Measurements from ENCODE around the gene WDR45B.

Gene WDR45B

DNA sequence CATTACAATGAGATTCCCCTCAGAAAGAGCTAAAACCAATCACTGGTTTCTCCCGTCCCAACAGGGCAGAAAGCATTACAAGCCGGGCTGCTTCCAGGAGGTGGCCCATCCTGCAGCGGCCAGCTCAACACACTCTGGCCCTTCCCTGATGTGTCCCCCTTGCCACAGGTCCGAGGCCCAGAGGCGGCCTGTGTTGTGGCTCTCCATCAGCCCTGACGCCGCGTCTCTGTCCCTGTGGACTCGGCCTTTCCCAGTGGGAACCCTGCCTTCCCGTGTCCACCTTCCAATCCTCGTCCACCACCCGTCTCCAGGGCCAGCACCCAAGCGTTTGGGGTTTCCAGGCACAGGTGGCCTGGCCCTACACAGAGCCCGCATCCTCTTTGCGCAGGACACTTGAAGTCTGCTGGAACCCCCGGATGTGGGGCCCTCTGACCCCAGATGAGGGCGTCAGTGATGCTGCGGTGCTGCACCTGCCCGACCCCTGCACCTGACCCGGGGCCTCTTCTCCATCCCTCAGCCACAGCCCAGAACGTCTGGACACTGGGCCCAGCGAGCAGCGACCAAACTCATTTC lies 29.2 kb upstream of the WDR45B start:
- no peak for DNase-seq (ENCODE audit: low read depth in 1 of 2, low spot score in 1 of 2)

DNA sequence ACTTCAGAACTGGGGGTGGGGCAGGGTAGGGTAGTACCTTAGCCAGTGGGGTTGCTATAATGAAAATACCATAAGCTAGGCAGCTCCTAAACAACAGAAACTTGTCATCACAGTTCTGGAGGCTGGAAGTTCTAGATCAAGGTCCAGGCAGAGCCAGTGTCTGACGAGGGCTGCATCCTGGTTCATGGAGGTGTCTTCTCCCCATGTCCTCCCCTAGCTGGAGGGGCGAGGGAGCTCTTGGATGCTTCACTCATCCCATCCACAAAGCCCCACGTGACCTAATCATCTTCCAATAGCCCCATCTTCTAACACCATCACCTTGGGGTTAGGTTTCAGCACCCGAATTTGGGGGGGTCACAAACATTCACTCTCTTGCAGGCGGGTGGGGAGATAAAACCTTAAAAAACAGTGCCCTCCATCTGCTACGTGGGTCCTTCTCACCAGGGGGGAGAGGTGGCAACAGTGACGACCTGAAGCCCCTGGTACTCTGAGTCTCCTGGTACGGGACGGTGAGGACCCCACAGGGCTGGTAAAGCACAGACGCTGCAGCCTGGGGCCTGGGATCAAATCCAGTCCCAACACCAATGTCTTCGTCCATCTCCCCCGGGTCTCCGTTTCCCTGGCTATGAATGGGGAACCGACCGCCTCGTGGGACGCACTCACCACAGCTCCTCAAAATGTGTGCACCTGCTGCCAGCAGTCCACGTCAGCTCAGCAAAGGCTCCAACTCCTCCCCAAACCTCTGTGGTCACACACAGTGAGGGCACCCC lies 27.4 kb upstream of the WDR45B start:
- DNase-seq (ENCODE audit: low read depth in 1 of 2, low spot score in 1 of 2), result no peak

GRCh38 chr17:82674656-82675475 lies 26.6 kb upstream of the WDR45B start:
- no peak for DNase-seq (ENCODE audit: low read depth in 1 of 2, low spot score in 1 of 2)

- no peak for DNase-seq (ENCODE audit: low read depth in 1 of 2, low spot score in 1 of 2)
These were observed 22.6 kb upstream of the WDR45B start for GRCh38 chr17:82670661-82671450.

DNA sequence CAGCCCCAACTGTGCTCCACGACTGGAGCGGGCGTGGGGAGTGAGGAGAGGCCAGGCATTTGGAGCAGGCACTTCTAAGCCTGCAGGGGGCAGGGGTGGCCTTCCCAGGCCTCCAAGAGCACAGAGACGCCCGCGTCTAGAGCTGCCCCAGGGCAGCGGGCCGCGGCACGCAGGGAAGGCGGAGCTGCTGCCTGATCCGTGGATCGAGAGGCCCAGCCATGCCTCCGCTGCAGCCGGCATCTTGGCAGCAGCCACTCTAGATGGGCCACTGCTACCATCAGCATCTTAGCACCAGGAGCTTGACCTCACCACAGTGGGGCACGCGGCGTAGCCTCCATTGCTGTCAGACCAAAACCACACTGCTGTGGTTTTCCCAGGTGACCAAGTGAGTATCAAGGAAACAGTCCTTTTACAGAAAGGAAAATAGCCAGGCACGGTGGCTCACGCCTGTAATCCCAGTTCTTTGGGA lies 20.4 kb upstream of the WDR45B start:
- no peak for DNase-seq (ENCODE audit: low read depth in 1 of 2, low spot score in 1 of 2)

- DNase-seq (ENCODE audit: low read depth in 1 of 2, low spot score in 1 of 2), result no peak
These were observed 19.9 kb upstream of the WDR45B start for GRCh38 chr17:82668024-82668630.

DNA sequence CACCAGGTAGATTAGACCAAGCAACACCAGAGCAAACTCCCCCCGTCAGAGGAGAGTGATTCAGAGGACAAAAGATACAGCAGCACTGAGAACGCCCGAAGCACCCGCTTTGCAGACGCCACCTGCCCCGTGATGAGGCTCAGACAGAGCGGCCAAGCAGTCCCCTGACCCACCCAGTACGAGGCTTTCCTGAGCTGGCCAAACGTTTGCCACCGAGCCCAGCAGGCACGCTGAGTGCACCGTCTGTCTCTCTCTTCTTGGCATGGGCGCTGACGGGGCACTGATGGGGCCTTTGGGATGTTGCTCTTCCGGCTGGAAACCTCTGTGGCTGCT lies 19.4 kb upstream of the WDR45B start:
- DNase-seq (ENCODE audit: low read depth in 1 of 2, low spot score in 1 of 2), result no peak

DNA sequence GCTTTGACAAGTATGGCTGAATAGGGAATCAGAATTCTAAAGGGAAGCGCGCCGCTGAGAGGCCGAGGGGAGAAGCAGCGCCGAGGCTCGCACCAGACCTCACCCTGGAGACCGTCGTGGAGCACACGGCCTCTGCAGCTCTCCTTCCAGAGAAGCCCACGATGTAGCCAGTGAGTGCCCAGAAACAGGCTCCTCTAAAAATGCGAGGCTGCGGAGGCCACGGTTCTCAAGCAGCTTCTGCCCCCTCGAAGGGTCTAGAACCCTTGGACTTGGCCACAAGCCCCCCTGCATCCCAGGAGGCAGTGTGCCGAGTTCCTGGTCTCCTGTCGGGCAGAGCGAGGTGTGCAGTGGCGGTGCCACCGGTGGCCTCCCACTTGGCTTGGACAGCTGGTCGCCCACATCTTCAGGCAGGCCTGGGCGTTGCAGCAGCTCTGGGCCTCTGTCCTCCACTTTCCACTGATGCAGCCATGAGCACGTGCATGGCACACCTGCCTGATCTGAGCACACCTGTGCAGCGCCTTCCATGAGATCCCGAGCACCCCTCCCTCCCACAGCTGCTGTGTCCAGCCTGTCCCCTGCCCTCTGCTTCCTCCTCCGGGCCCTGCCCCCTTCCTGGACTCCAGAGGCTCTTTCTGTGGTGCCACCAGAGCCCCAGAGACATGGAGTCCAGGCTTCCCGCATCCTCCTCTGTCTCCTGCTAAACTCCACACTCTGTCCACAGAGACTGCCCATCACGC lies 18.9 kb upstream of the WDR45B start:
- no peak for DNase-seq (ENCODE audit: low read depth in 1 of 2, low spot score in 1 of 2)

- DNase-seq (ENCODE audit: low read depth in 1 of 2, low spot score in 1 of 2), result no peak
These were observed 17.6 kb upstream of the WDR45B start for GRCh38 chr17:82665891-82666290.

DNA sequence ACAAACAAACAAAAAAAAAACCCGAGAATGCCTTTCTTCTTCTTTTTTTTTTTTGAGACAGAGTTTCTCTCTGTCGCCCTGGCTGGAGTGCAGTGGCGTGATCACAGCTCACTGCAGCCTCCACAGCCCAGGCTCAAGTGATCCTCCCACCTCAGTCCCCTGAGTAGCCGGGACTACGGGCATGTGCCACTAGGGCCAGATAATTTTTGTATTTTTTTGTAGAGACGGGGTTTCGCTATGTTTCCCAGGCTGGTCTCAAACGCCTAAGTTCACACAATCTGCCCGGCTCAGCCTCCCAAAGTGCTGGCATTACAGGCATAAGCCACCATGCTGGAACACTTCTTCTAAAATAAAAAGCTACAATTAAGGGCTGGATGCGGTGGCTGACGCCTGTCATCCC lies 17.0 kb upstream of the WDR45B start:
- no peak for DNase-seq (ENCODE audit: low read depth in 1 of 2, low spot score in 1 of 2)

DNA sequence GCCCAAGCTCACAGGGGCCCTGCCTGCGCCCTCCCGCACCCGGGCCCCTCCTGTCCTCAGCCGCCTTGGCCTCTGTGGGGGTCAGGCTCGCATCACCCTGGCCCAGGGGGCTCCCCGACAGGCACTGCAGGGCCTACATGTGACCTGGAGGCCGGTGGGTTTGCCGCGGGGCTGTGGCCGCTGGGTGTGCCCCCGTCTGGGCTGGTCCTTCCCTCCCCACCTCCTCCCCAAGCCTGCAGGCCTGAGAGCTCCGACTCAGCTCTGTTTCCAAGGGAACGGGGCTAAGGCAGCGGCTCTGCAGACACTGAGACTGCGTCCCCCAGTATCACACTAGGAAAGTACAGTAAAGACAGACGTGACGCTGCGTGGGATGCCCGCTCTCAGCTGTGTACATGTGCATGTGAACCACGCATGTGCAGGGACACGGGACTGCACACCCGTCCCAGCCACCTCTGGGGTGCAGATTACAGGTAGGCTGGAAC lies 16.5 kb upstream of the WDR45B start:
- no peak for DNase-seq (ENCODE audit: low read depth in 1 of 2, low spot score in 1 of 2)

DNA sequence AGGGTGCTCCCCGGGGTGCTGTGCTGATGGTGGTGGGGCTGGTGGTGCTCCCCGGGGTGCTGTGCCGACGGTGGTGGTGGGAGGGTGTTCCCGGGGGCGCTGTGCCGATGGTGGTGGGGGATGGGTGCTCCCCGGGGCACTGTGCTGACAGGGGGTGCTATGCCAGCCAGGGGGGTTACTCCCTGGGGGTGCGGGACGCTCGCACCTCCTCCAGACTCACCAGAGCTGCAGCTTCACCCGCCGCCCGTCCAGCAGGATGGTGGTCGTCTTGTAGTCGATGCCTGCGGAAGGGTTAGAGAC lies 16.0 kb upstream of the WDR45B start:
- no peak for DNase-seq (ENCODE audit: low read depth in 1 of 2, low spot score in 1 of 2)

- no peak for DNase-seq (ENCODE audit: low read depth in 1 of 2, low spot score in 1 of 2)
These were observed 15.4 kb upstream of the WDR45B start for GRCh38 chr17:82663381-82664275.

- DNase-seq (ENCODE audit: low read depth in 1 of 2, low spot score in 1 of 2), result no peak
These were observed 14.5 kb upstream of the WDR45B start for GRCh38 chr17:82662711-82663261.

- no peak for DNase-seq (ENCODE audit: low read depth in 1 of 2, low spot score in 1 of 2)
These were observed 13.8 kb upstream of the WDR45B start for GRCh38 chr17:82661717-82662683.

- no peak for DNase-seq (ENCODE audit: low read depth in 1 of 2, low spot score in 1 of 2)
These were observed 11.6 kb upstream of the WDR45B start for GRCh38 chr17:82659886-82660285.

GRCh38 chr17:82658796-82659452 lies 10.7 kb upstream of the WDR45B start:
- DNase-seq (ENCODE audit: low read depth in 1 of 2, low spot score in 1 of 2), result no peak
